K562 (cell line): Measurements from ENCODE around the gene ARHGEF25.

Experiments used
- EP300 ChIP-seq: IDR thresholded peaks from 2 replicates; pipeline ENCODE4 v1.6.1; 2012; ENCODE audit warnings: low read length, improper control_type of control experiment
- GABPB1 ChIP-seq: sonication (generic); formaldehyde crosslinking; IDR thresholded peaks from 2 replicates; pipeline ENCODE4 v1.8.0; 2022; ENCODE audit warnings: mild to moderate bottlenecking, missing genetic modification reagents
- KLF16 ChIP-seq: IDR thresholded peaks from 2 replicates; pipeline ENCODE4 v1.6.1; 2016; ENCODE audit warnings: antibody characterized with exemption
- MAZ ChIP-seq, 2 experiments: fragments of 450-650 bp in 1 of 2; sonication (generic) in 1 of 2; formaldehyde crosslinking; IDR thresholded peaks in 1 of 2; conservative IDR thresholded peaks in 1 of 2; 2 replicates each; pipeline versions ENCODE4 v1.4.0 to v1.5.0; 2020; ENCODE audit warnings: mild to moderate bottlenecking in 1 of 2, missing genetic modification reagents in 1 of 2
- TF ChIP-seq, protein P1 (sequence below), 3 experiments: IDR thresholded peaks in 2 of 3; conservative IDR thresholded peaks in 1 of 3; 2 replicates each; pipeline ENCODE4 v1.5.1; 2011 to 2012; ENCODE audit warnings: low read length in 3 of 3, mild to moderate bottlenecking in 3 of 3, control low read depth in 2 of 3, improper control_type of control experiment in 1 of 3, inconsistent platforms in 1 of 3, low read depth in 1 of 3, mixed read lengths in 1 of 3, moderate library complexity in 1 of 3; ENCODE audit not compliant: insufficient read depth in 2 of 3
- TF ChIP-seq, protein P2 (sequence below), 2 experiments: fragments of 450-650 bp in 1 of 2; sonication (generic) in 1 of 2; formaldehyde crosslinking in 1 of 2; IDR thresholded peaks in 1 of 2; conservative IDR thresholded peaks in 1 of 2; 2 replicates each; pipeline versions ENCODE4 v1.6.1 to v1.8.1; 2016 to 2023; ENCODE audit warnings: mild to moderate bottlenecking in 2 of 2, moderate library complexity in 2 of 2, inconsistent platforms in 1 of 2, missing genetic modification reagents in 1 of 2

DNA sequence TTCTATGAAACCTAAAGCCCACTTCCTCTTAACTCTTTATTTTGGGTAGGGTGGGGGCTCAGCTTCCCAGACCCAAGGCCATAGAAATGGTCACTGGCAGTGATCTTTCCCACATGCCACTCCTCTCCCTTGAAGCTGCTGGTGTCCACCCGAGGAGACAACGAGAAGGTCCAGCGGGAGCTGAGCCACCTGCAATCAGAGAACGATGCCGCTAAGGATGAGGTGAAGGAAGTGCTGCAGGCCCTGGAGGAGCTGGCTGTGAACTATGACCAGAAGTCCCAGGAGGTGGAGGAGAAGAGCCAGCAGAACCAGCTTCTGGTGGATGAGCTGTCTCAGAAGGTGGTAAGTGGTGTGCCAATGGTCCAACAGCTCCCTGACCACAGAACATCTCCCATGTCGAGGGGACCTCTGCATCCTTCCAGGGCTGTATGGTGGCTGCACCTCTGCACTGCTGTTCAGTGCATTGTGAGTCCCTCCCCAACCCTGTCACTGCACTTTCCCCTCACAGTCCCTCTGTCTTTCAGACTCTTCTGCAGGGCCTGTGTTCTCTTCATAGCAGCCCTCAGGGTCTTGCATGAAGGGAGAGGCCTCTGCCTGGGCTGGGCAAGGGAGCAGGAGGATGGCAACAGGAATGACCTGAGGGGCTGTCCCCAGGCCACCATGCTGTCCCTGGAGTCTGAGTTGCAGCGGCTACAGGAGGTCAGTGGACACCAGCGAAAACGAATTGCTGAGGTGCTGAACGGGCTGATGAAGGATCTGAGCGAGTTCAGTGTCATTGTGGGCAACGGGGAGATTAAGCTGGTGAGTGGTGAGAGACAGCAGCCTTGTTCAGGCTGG, 39.1 kb upstream of the ARHGEF25 start:
- TF ChIP-seq MAZ (CRISPR knock-in tag; conservative IDR thresholded peaks at IDR 0.05 in 1 of 2, IDR thresholded peaks at IDR 0.05 in 1 of 2) (no peak), EP300 (no peak), KLF16 (no peak), GABPB1 (no peak)
- TF ChIP-seq, protein P1, sequence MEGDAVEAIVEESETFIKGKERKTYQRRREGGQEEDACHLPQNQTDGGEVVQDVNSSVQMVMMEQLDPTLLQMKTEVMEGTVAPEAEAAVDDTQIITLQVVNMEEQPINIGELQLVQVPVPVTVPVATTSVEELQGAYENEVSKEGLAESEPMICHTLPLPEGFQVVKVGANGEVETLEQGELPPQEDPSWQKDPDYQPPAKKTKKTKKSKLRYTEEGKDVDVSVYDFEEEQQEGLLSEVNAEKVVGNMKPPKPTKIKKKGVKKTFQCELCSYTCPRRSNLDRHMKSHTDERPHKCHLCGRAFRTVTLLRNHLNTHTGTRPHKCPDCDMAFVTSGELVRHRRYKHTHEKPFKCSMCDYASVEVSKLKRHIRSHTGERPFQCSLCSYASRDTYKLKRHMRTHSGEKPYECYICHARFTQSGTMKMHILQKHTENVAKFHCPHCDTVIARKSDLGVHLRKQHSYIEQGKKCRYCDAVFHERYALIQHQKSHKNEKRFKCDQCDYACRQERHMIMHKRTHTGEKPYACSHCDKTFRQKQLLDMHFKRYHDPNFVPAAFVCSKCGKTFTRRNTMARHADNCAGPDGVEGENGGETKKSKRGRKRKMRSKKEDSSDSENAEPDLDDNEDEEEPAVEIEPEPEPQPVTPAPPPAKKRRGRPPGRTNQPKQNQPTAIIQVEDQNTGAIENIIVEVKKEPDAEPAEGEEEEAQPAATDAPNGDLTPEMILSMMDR (IDR thresholded peaks at IDR 0.05 in 2 of 3, conservative IDR thresholded peaks at IDR 0.05 in 1 of 3; ENCODE audit: insufficient read depth in 2 of 3, low read depth in 1 of 3, low read length in 3 of 3), result no peak
- TF ChIP-seq, protein P2, sequence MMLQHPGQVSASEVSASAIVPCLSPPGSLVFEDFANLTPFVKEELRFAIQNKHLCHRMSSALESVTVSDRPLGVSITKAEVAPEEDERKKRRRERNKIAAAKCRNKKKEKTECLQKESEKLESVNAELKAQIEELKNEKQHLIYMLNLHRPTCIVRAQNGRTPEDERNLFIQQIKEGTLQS (IDR thresholded peaks at IDR 0.05), result no peak
- TF ChIP-seq, protein P2 (CRISPR knock-in tag; conservative IDR thresholded peaks at IDR 0.05), result no peak
